HCT116 (cell line): ENCODE measurements around the gene TTC27. TPM values are rescaled to one million over a fixed set of nuclear protein-coding genes. Genes with fewer than 3 reads are reported as not detected.

ENCODE experiments used
- ATAC-seq: fragments of 200-7000 bp; cut with Tn5 transposase; 2 replicates; pipeline ENCODE4 v1.9.1; 2020; ENCODE audit warnings: mild to moderate bottlenecking, moderate library complexity
- BruUV-seq: library from RNA; stranded (reverse); fragments of 400-500 nt; replicated peaks from 2 replicates; lab custom pipeline; 2021; lab: Mats Ljungman, UMichigan
- CTCF ChIA-PET: fragments of 300-600 bp; sonication (Branson Sonifier 250); formaldehyde crosslinking; loops from one replicate; lab custom pipeline; 2021; ENCODE audit warnings: antibody characterized with exemption; lab: Charles Lee
- POLR2A ChIA-PET: fragments of 300-600, 350-600 bp; sonication (Branson Sonifier 250); formaldehyde crosslinking; loops from one replicate; lab custom pipeline; 2021; ENCODE audit warnings: antibody characterized with exemption; lab: Charles Lee
- RAD21 ChIA-PET, 2 experiments: fragments of 300-600 bp; sonication (Branson Sonifier 250); formaldehyde crosslinking; loops; one replicate each; lab custom pipeline; 2023; ENCODE audit warnings: low total read pairs in 2 of 2; ENCODE audit not compliant: uncharacterized antibody in 2 of 2, unreplicated experiment in 2 of 2, low non-redundant PET in 1 of 2; lab: Charles Lee
- DNase-seq: peaks from one replicate; pipeline ENCODE4 v3.0.0-alpha.2; 2010; ENCODE audit warnings: low read depth, low spot score
- H2AFZ ChIP-seq: fragments of 200-600 bp; shearing (Covaris generic), sonication (generic); 2 replicates; pipeline ENCODE4 v1.6.1; 2017; ENCODE audit warnings: low read depth, mixed run types, mixed read lengths, antibody characterized with exemption, low read length; ENCODE audit not compliant: poor library complexity, severe bottlenecking
- H3K27ac ChIP-seq: 2 replicates; pipeline ENCODE4 v1.5.1; 2012; ENCODE audit warnings: low read depth, low read length
- H3K27me3 ChIP-seq: fragments of 200-600 bp; sonication (generic); 2 replicates; pipeline ENCODE4 v1.6.1; 2016; ENCODE audit warnings: mixed run types, low read length, mixed read lengths; ENCODE audit not compliant: insufficient read depth
- H3K36me3 ChIP-seq, 2 experiments: fragments of 200-500 bp in 1 of 2; fragments of 200-600 bp in 1 of 2; sonication (Bioruptor generic) in 1 of 2; sonication (generic) in 1 of 2; 2 replicates each; pipeline versions ENCODE4 v1.5.1 to v1.6.1; 2014 to 2016; ENCODE audit warnings: low read length in 2 of 2, inconsistent platforms in 1 of 2, mixed read lengths in 1 of 2, mixed run types in 1 of 2; ENCODE audit not compliant: insufficient read depth in 2 of 2, control insufficient read depth in 1 of 2
- H3K4me1 ChIP-seq, 2 experiments: fragments of 200-600 bp in 1 of 2; sonication (generic) in 1 of 2; 2 replicates each; pipeline versions ENCODE4 v1.5.1 to v1.6.1; 2012 to 2017; ENCODE audit warnings: low read length in 2 of 2, inconsistent platforms in 1 of 2, mild to moderate bottlenecking in 1 of 2, mixed read lengths in 1 of 2, mixed run types in 1 of 2, moderate library complexity in 1 of 2; ENCODE audit not compliant: insufficient read depth in 2 of 2, control insufficient read depth in 1 of 2
- H3K4me2 ChIP-seq: fragments of 200-600 bp; sonication (generic); 2 replicates; pipeline ENCODE4 v1.6.1; 2017; ENCODE audit warnings: mixed run types, low read length, mixed read lengths
- H3K4me3 ChIP-seq, 2 experiments: fragments of 200-600 bp in 1 of 2; sonication (generic) in 1 of 2; replicated peaks in 1 of 2; 2 replicates each; pipeline ENCODE4 v1.5.1; 2011 to 2016; ENCODE audit warnings: low read length in 2 of 2, control low read depth in 1 of 2, low read depth in 1 of 2, mild to moderate bottlenecking in 1 of 2, mixed read lengths in 1 of 2, mixed run types in 1 of 2
- H3K79me2 ChIP-seq: fragments of 200-600 bp; sonication (generic); 2 replicates; pipeline ENCODE4 v1.6.1; 2017; ENCODE audit warnings: mild to moderate bottlenecking, mixed run types, low read length, moderate library complexity, mixed read lengths; ENCODE audit not compliant: insufficient read depth
- H3K9ac ChIP-seq: fragments of 200-600 bp; sonication (generic); 2 replicates; pipeline ENCODE4 v1.6.1; 2016; ENCODE audit warnings: low read length, mixed read lengths
- H3K9me2 ChIP-seq: fragments of 200-600 bp; sonication (generic), shearing (Covaris generic); 2 replicates; pipeline ENCODE4 v1.6.1; 2017; ENCODE audit warnings: mixed run types, mild to moderate bottlenecking, moderate library complexity; ENCODE audit not compliant: insufficient read depth
- H3K9me3 ChIP-seq, 2 experiments: fragments of 200-500 bp in 1 of 2; fragments of 200-600 bp in 1 of 2; sonication (Bioruptor generic) in 1 of 2; sonication (generic) in 1 of 2; 2 replicates each; pipeline ENCODE4 v1.6.1; 2014 to 2017; ENCODE audit warnings: low read length in 2 of 2, mixed read lengths in 2 of 2, inconsistent platforms in 1 of 2, low read depth in 1 of 2, mild to moderate bottlenecking in 1 of 2, mixed run types in 1 of 2, moderate library complexity in 1 of 2; ENCODE audit not compliant: control insufficient read depth in 1 of 2, insufficient read depth in 1 of 2
- H4K20me1 ChIP-seq: fragments of 200-600 bp; sonication (generic), shearing (Covaris generic); 2 replicates; pipeline ENCODE4 v1.6.1; 2017; ENCODE audit warnings: mixed run types, mild to moderate bottlenecking, moderate library complexity; ENCODE audit not compliant: insufficient read depth
- CEBPB ChIP-seq: IDR thresholded peaks from 2 replicates; pipeline ENCODE4 v1.6.1; 2012; ENCODE audit warnings: low read depth
- ELF1 ChIP-seq: IDR thresholded peaks from 2 replicates; pipeline ENCODE4 v1.6.1; 2012; ENCODE audit warnings: low read depth, borderline replicate concordance
- EZH2 ChIP-seq: fragments of 200-600 bp; sonication (generic); IDR thresholded peaks from 2 replicates; pipeline ENCODE4 v1.6.1; 2017; ENCODE audit warnings: antibody characterized with exemption, mixed run types
- JUND ChIP-seq: IDR thresholded peaks from 2 replicates; pipeline ENCODE4 v1.6.1; 2012
- POLR2A ChIP-seq: IDR thresholded peaks from 2 replicates; pipeline ENCODE4 v1.7.0; 2011; ENCODE audit warnings: borderline replicate concordance; ENCODE audit not compliant: insufficient read depth, insufficient read length; ENCODE audit errors: extremely low read depth
- RAD21 ChIP-seq: IDR thresholded peaks from 2 replicates; pipeline ENCODE4 v1.6.1; 2012; ENCODE audit warnings: low read depth, mild to moderate bottlenecking
- SIN3A ChIP-seq: IDR thresholded peaks from 2 replicates; pipeline ENCODE4 v1.6.1; 2012; ENCODE audit warnings: low read depth
- SRF ChIP-seq: IDR thresholded peaks from 2 replicates; pipeline ENCODE4 v1.6.1; 2012; ENCODE audit warnings: low read depth
- ZFX ChIP-seq: fragments of 450-650 bp; IDR thresholded peaks from 2 replicates; pipeline ENCODE4 v1.6.1; 2017
- ZNF274 ChIP-seq: fragments of 200-500 bp; sonication (Bioruptor generic); IDR thresholded peaks from 2 replicates; pipeline ENCODE4 v1.6.1; 2014; ENCODE audit warnings: mild to moderate bottlenecking, low read depth, low read length, inconsistent platforms
- intact Hi-C: fragments of 100-400 bp; cut with micrococcal nuclease; formaldehyde crosslinking; loops from 2 replicates; pipeline ENCODE4 v1.10.0; 2022
- total RNA-seq: library from RNA; stranded (reverse); gene quantifications from one replicate; pipeline ENCODE4 v1.2.1, GENCODE V29; 2021; ENCODE audit not compliant: unreplicated experiment
- TF ChIP-seq, protein P1 (sequence below): IDR thresholded peaks from 2 replicates; pipeline ENCODE4 v1.6.1; 2012
- TF ChIP-seq, protein P2 (sequence below), 3 experiments: fragments of 200-600 bp in 1 of 3; sonication (generic) in 1 of 3; IDR thresholded peaks in 2 of 3; conservative IDR thresholded peaks in 1 of 3; 2 replicates each; pipeline ENCODE4 v1.5.1; 2012 to 2017; ENCODE audit warnings: low read depth in 2 of 3, low read length in 2 of 3, antibody characterized with exemption in 1 of 3, borderline replicate concordance in 1 of 3, control low read depth in 1 of 3, mild to moderate bottlenecking in 1 of 3, mixed read lengths in 1 of 3, mixed run types in 1 of 3, moderate library complexity in 1 of 3; ENCODE audit not compliant: insufficient read depth in 1 of 3
- TF ChIP-seq, protein P3 (sequence below): IDR thresholded peaks from 2 replicates; pipeline ENCODE4 v1.6.1; 2012
- TF ChIP-seq, protein P4 (sequence below): IDR thresholded peaks from 2 replicates; pipeline ENCODE4 v1.6.1; 2011; ENCODE audit warnings: mild to moderate bottlenecking, low read length, moderate library complexity; ENCODE audit not compliant: insufficient replicate concordance; ENCODE audit errors: extremely low read depth
- TF ChIP-seq, protein P5 (sequence below): IDR thresholded peaks from 2 replicates; pipeline ENCODE4 v1.6.1; 2012; ENCODE audit warnings: low read depth

The TTC27 gene
- total RNA-seq, 1 experiment from 2014 or later, result 24.4 TPM

DNA sequence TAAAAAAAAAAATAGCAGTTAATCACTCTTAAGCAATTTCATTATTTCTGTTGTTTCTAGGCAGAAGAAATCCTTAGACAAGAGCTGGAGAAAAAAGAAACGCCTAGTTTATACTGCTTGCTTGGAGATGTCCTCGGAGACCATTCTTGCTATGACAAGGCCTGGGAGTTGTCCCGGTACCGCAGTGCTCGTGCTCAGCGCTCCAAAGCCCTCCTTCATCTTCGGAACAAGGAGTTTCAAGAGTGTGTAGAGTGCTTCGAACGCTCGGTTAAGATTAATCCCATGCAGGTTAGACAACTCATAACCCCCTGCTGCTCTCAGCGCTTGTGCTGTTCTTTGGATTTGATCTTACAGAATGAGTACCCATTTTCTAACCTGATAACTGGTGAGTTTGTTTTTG, 130.4 kb downstream of the TTC27 start:
- Histone ChIP-seq H3K79me2 (no peaks in the 10 kb centered on the region), H2AFZ (no peak overlapping the region), H3K4me1 (no peaks in the 10 kb centered on the region), H3K27me3 (no peaks in the 10 kb centered on the region), H3K9me2 (no peaks in the 10 kb centered on the region), H3K4me3 (no peak overlapping the region), H4K20me1 (no peaks in the 10 kb centered on the region), H3K27ac (no peak overlapping the region), H3K4me2 (no peak overlapping the region), H3K9me3 (no peaks in the 10 kb centered on the region), H3K36me3 (no peaks in the 10 kb centered on the region), H3K9ac (no peak overlapping the region)
- DNase-seq (no peak), ATAC-seq (no peak)
- CTCF ChIA-PET, result no interaction called here
- BruUV-seq, result no TSS peak
- intact Hi-C loops, result no loop called here
- POLR2A ChIA-PET, result no interaction called here
- TF ChIP-seq SIN3A (no peak), POLR2A (no peak), CEBPB (no peak), ELF1 (no peak), EZH2 (no peak), ZFX (no peak), RAD21 (no peak), JUND (no peak), SRF (no peak), ZNF274 (no peak)
- TF ChIP-seq, protein P1, sequence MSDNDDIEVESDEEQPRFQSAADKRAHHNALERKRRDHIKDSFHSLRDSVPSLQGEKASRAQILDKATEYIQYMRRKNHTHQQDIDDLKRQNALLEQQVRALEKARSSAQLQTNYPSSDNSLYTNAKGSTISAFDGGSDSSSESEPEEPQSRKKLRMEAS, result no peak
- TF ChIP-seq, protein P2, sequence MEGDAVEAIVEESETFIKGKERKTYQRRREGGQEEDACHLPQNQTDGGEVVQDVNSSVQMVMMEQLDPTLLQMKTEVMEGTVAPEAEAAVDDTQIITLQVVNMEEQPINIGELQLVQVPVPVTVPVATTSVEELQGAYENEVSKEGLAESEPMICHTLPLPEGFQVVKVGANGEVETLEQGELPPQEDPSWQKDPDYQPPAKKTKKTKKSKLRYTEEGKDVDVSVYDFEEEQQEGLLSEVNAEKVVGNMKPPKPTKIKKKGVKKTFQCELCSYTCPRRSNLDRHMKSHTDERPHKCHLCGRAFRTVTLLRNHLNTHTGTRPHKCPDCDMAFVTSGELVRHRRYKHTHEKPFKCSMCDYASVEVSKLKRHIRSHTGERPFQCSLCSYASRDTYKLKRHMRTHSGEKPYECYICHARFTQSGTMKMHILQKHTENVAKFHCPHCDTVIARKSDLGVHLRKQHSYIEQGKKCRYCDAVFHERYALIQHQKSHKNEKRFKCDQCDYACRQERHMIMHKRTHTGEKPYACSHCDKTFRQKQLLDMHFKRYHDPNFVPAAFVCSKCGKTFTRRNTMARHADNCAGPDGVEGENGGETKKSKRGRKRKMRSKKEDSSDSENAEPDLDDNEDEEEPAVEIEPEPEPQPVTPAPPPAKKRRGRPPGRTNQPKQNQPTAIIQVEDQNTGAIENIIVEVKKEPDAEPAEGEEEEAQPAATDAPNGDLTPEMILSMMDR (IDR thresholded peaks at IDR 0.05 in 2 of 3, conservative IDR thresholded peaks at IDR 0.05 in 1 of 3; ENCODE audit: borderline replicate concordance in 1 of 3, insufficient read depth in 1 of 3, low read depth in 2 of 3, low read length in 2 of 3), result no peak
- TF ChIP-seq, protein P3, sequence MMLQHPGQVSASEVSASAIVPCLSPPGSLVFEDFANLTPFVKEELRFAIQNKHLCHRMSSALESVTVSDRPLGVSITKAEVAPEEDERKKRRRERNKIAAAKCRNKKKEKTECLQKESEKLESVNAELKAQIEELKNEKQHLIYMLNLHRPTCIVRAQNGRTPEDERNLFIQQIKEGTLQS, result no peak
- TF ChIP-seq, protein P4, sequence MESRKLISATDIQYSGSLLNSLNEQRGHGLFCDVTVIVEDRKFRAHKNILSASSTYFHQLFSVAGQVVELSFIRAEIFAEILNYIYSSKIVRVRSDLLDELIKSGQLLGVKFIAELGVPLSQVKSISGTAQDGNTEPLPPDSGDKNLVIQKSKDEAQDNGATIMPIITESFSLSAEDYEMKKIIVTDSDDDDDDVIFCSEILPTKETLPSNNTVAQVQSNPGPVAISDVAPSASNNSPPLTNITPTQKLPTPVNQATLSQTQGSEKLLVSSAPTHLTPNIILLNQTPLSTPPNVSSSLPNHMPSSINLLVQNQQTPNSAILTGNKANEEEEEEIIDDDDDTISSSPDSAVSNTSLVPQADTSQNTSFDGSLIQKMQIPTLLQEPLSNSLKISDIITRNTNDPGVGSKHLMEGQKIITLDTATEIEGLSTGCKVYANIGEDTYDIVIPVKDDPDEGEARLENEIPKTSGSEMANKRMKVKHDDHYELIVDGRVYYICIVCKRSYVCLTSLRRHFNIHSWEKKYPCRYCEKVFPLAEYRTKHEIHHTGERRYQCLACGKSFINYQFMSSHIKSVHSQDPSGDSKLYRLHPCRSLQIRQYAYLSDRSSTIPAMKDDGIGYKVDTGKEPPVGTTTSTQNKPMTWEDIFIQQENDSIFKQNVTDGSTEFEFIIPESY, result no peak
- TF ChIP-seq, protein P5, sequence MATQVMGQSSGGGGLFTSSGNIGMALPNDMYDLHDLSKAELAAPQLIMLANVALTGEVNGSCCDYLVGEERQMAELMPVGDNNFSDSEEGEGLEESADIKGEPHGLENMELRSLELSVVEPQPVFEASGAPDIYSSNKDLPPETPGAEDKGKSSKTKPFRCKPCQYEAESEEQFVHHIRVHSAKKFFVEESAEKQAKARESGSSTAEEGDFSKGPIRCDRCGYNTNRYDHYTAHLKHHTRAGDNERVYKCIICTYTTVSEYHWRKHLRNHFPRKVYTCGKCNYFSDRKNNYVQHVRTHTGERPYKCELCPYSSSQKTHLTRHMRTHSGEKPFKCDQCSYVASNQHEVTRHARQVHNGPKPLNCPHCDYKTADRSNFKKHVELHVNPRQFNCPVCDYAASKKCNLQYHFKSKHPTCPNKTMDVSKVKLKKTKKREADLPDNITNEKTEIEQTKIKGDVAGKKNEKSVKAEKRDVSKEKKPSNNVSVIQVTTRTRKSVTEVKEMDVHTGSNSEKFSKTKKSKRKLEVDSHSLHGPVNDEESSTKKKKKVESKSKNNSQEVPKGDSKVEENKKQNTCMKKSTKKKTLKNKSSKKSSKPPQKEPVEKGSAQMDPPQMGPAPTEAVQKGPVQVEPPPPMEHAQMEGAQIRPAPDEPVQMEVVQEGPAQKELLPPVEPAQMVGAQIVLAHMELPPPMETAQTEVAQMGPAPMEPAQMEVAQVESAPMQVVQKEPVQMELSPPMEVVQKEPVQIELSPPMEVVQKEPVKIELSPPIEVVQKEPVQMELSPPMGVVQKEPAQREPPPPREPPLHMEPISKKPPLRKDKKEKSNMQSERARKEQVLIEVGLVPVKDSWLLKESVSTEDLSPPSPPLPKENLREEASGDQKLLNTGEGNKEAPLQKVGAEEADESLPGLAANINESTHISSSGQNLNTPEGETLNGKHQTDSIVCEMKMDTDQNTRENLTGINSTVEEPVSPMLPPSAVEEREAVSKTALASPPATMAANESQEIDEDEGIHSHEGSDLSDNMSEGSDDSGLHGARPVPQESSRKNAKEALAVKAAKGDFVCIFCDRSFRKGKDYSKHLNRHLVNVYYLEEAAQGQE, result no peak
- RAD21 ChIA-PET, result no interaction called here
